Measurements from ENCODE around the gene TSPAN31.
A peak's percentile ranks its signal among the peaks of the same experiment; 100 is the strongest.
"Not testable (repeated sequence)": the region's sequence is repeated elsewhere in the genome, so short reads cannot be mapped to it uniquely, and the experiment has no call there.

Gene TSPAN31, protein sequence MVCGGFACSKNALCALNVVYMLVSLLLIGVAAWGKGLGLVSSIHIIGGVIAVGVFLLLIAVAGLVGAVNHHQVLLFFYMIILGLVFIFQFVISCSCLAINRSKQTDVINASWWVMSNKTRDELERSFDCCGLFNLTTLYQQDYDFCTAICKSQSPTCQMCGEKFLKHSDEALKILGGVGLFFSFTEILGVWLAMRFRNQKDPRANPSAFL

DNA sequence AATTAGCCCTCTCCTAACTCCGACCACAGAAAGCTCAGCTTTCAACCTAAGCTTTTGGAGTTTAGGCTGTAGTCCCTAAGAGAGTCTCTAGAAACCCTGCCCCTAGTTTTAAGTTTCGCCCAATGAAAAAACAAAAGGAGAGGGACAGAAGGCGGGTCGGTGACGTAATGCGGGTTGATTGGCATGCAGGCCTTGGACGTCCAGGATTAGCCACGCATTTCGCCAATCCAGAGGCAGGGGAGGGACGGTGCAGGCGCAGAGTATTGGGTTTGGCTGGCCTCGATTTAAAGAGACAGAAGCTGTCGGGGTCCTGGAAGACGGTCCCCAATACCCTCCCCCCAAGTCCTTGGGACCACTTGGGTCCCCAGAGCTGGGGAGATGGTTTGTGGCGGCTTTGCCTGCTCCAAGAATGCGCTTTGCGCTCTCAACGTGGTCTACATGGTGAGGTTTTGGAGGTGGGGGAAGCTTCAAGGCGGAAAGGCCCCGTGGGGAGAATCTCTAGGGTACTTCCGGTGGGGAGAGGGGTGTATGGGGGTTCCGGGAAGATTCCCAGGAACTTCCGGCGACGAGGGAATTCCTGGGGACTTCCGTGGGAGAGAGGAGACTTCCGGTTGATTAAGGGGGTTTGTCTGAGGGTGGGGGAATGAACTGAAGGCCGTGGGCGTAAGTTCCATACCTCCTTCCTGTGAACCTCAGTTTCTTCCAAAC lies at the start of gene TSPAN31:
TSS of gene TSPAN31 (plus strand) at position 263 of the 708 bp plus-strand sequence. CDS start at position 379, 116 bp downstream.
- peak; percentile 60 to 99 (median 94) for DNase-seq

DNA sequence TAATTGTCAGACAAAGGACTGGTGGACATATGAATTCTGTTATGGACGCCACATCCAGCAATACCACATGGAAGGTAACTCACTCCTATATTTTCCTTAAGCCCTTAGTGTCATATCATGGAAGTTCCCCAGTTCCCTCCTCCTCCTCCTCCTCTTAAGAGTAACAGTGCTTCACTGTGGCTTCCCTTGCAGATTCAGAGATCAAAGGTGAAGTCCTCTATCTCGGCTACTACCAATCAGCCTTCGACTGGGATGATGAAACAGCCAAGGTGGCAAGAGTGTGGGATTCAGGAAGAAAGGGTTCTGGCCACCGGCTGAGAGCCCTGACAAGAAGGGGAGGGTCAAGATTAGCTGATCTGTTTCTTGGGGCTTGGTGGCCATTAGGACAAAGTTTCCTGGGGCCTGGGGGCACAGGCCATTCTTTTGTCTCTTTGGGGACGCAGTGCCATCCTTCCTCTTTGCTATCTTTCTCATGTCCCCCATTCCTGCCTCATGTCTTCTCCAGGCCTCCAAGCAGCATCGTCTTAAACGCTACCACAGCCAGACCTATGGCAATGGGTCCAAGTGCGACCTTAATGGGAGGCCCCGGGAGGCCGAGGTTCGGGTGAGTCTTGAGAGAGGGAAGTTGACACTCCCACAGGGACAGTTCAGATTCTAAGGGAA lies 48.9 kb upstream of the TSPAN31 start:
- no peak for DNase-seq

DNA sequence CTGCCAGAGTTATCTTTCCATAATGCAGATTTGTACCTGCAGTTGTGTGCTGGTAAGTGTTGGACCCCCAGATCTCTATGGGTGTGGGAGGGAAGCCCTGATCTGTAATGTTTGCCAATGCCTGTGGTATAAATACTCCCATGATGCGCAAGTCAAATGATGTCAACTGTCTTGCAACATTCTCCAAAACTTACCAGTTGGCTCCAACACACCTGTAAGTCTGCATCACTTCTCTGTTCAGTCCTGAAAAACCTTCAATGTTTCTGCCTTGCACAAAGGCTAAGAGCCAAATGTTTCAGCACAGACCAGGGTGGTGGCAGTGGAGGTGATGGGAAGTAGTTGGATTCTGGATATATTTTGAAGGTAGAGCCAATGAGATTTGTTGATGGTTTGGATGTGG lies 47.8 kb upstream of the TSPAN31 start:
- DNase-seq: no peak

DNA sequence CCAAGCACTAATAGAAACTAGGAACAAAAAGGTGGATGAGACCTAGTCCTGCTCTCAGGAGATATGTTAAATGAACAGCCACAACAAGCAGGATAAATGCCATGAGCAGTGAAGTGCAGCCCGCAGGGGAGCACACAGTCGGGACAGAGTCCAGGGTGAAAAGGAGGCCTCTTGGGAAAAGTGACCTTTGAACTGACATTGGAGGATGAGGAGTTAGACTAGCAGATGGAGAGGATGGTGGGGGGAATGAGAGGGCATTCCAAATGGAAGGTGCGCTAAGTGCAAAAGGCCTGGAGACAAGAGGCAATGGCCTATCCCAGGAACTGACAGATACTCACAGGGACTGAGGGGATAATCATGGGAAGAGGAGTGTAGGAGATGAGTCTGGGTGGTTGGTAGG lies 46.4 kb upstream of the TSPAN31 start:
- no peak for DNase-seq

DNA sequence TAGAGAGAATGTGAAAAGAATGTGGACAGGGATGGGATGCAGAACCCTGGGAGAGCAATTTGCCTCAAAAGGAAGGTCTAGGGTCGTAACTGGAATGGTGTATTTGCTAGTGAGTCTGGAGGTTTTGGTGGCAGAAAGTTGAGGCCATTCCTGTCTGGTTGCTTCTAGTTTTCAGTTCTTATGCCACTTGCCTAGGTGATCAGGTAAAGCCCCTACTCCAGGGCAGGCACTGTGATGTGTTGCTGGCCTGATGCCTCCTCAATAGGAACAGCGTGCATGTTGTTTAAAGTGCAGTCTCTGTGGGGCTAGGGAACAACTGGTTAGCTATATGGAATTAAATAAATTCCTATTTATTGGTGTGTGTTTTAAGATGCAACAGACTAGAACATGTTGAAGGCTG lies 44.5 kb upstream of the TSPAN31 start:
- no peak for DNase-seq

DNA sequence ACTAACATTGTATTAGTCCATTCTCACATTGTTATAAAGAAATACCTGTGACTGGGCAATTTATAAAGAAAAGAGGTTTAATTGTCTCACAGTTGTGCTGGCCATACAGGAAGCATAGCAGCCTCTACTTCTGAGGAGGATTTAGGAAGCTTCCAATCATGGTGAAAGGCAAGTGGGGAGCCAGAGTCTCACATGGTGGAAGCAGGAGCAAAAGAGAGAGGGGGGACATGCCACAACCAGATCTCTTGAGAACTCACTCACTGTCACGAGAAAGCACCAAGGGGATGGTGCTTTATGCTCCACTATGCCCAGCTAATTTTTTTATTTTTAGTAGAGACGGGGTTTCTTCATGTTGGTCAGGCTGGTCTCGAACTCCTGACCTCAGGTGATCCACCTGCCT lies 37.6 kb upstream of the TSPAN31 start:
- no peak for DNase-seq

DNA sequence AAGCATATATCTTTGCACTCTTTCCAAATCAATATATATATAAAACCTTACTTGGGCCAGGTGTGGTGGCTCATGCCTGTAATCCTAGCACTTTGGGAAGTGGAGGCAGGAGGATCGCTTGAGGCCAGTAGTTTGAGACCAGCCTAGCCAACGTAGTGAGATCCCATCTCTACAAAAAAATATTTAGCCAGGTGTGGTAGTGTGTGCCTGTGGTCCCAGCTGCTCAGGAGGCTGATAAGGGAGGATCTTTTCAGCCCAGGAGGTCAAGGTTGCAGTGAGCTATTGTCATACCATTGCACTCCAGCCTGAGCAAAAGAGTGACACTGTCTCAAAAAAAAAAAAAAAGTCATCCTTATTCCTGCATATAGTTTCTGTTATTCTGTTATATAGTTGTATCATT lies 36.5 kb upstream of the TSPAN31 start:
- DNase-seq: no peak

DNA sequence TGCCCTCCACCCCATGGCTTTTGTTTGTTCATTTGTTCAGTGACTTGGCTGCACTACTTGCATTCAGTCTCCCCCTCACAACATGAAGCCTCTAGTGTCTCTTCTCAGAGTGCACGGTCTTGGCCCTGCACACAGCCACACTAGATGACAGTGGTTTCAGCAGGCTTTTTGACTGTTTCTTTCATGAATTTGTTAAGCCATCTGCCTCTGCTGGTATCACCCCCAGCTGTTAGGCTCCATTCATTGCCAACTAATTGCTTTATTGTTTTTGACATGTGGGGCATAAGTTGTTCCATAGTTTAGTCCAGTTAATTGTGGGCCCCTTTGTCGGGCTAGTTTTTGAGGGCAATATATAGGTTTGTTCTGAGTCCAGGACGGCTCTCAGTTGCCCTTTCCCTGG lies 32.1 kb upstream of the TSPAN31 start:
- DNase-seq: peak in 6 of 56 donors; percentile 6 to 30 (median 17)

DNA sequence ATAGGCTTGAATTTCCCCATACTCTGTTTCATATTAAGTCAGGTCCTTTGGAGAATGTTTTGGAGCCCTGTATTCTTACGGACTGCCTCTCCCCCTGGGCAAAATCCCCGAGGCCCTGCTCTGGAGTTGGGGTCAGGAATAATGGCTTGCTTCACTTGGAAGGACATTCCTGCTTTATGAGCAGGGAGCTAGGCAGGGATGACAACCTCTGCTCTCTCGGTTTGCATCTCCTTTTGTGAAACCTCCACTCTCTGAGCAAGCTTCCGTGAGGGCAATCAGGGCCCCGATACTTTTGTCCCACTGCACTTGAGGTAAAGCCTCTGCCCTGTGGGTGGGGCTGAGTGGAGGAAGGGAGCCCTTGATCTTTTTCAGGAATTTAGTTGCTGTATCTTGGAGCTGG lies 31.6 kb upstream of the TSPAN31 start:
- no peak for DNase-seq

DNA sequence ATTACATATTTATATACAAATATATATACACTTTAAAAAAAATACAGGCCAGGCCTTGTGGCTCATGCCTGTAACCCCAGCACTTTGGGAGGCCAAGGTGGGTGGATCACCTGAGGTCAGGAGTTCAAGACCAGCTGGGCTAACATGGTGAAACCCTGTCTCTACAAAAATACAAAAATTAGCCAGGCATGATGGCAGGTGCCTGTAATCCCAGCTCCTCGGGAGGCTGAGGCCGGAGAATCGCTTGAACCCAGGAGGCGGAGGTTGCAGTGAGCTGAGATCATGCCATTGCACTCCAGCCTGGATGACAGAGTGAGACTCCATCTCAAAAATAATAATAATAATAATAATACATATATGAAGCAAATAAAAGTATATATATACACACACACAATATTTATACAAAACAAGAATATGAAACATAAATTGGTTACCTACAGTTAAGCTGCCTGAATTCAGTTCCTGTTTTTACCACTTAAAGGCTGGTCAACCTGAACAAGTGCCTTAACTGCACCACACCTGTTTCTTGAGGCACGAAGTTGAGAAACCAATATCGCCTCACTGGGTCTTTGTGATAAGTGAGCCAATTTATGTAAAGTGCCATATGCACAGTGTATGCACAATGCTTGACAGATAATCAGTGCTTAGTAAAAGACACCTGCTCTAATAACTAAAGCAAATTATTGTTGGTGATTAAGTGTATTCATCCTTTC lies 29.6 kb upstream of the TSPAN31 start:
- DNase-seq: not testable (repeated sequence)

DNA sequence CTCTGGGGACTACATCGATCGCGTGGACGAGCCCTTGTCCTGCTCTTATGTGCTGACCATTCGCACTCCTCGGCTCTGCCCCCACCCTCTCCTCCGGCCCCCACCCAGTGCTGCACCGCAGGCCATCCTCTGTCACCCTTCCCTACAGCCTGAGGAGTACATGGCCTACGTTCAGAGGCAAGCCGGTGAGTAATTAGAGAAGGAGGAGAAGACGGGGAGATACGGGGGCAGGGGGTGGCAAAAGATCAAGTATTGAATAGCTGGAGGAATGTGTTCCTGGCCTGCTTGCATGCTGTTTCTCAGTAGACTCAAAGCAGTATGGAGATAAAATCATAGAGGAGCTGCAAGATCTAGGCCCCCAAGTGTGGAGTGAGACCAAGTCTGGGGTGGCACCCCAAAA lies 29.1 kb upstream of the TSPAN31 start:
- no peak for DNase-seq

DNA sequence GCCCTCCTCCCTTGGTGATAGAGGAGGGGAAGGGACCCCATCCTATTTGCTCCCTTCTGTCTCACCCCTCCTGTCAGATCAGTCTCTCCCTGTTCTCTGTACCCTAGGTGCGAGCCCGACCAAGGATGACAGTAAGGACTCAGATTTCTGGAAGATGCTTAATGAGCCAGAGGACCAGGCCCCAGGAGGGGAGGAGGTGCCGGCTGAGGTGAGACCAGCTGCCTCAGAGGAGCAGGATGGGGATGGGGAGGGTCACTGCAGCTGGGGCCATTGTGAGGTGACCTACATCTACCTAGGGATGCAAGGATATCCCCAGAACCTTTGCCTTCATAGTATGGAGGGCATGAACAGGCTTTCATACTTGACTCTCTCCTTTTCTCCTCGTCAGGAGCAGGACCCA lies 28.5 kb upstream of the TSPAN31 start:
- DNase-seq: no peak

DNA sequence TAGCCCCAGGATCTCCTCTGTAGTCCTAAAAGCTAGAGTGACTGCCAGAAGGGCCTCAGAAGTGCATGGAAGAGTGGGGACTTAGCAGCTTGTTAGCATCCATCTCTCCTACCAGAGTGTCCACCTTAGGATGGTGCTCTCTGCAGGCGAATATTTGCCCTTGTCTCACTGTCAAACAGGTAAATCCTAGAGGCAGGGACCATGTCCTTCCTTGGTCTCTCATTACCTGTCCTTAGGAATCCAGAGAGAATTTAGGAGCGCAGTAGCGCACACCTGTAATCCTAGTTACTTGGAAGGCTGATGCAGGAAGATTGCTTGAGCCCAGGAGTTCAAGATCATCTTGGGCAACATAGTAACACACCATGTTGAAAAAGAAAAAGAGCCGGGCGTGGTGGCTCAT lies 27.7 kb upstream of the TSPAN31 start:
- no peak for DNase-seq

DNA sequence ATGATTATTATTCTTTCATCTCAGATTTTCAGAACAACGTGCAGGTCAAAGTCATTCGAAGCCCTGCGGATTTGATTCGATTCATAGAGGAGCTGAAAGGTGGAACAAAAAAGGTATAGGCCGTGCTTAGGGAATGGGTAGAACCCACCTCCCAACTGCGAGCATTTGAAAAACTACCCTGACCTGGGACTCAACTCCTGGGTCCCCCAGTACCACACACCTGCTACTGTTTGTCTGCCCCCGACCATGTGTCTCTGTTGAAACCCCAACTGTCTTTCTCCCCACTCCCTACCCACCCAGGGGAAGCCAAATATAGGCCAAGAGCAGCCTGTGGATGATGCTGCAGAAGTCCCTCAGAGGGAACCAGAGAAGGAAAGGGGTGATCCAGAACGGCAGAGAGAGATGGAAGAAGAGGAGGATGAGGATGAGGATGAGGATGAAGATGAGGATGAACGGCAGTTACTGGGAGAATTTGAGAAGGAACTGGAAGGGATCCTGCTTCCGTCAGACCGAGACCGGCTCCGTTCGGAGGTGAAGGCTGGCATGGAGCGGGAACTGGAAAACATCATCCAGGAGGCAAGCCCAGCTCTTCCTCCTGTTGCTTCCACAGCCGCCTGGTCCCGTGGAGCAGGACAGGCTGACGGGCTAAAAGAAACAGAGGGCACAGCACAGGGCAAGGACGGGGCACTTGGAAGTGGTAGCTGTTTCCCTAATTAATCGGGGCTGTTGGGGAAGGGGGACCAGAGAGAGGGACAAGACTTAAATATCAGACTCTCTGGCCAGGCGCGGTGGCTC lies 26.8 kb upstream of the TSPAN31 start:
- DNase-seq: no peak

DNA sequence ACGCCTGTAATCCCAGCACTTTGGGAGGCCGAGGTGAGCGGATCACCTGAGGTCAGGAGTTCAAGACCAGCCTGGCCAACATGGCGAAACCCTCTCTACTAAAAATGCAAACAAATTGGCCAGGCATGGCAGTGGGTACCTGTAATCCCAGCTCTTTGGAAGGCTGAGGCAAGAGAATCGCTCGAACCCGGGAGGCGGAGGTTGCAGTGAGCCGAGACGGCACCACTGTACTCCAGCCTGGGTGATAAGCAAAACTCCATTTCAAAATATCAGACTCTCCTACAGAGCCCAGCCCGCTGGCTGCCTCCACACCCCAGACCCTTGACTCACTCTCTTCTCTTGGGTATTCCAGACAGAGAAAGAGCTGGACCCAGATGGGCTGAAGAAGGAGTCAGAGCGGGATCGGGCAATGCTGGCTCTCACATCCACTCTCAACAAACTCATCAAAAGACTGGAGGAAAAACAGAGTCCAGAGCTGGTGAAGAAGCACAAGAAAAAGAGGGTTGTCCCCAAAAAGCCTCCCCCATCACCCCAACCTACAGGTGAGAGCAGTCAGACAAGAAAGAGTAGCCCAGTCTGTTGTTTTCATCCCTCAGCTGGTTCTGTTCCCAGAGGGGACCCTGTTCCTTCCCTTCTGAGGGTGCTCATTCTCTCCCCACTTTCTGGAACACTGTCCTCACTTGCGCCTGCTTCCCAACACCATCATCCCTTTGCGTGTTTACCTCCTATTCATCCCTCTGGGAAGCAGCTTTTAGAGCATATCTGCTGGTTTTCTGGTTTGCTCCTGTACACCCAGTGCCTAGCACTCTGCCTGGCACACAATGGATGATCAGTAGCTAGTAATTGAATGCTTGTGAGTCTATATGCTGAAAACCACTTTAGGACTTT lies 26.0 kb upstream of the TSPAN31 start:
- DNase-seq: no peak

DNA sequence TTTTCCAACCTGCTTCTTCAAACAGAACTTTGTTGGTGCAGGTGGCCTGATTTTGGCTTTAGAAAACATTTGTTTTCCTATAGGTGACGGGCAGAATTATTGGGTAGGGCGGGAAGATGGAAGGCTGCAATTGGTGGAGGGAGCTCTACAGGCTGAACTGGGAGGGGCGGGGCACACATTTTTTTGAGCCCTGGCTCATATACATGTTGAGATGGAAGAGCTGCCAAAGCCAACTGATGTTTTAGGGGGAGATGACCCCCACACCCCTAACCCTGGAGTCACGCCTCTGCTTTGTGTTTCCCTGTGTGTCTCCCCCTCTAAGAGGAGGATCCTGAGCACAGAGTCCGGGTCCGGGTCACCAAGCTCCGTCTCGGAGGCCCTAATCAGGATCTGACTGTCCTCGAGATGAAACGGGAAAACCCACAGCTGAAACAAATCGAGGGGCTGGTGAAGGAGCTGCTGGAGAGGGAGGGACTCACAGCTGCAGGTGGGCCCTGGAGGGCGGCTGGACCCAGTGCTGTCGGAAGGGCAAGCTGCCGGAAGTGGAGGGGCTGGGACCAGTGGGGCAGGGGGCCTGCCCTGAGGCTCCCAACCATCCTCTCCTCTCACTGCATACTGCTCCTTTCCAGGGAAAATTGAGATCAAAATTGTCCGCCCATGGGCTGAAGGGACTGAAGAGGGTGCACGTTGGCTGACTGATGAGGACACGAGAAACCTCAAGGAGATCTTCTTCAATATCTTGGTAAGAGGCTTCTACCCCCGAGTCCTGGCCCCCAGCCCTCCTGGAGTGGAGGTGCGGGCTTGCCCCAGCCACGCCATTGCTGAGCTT lies 24.8 kb upstream of the TSPAN31 start:
- no peak for DNase-seq

DNA sequence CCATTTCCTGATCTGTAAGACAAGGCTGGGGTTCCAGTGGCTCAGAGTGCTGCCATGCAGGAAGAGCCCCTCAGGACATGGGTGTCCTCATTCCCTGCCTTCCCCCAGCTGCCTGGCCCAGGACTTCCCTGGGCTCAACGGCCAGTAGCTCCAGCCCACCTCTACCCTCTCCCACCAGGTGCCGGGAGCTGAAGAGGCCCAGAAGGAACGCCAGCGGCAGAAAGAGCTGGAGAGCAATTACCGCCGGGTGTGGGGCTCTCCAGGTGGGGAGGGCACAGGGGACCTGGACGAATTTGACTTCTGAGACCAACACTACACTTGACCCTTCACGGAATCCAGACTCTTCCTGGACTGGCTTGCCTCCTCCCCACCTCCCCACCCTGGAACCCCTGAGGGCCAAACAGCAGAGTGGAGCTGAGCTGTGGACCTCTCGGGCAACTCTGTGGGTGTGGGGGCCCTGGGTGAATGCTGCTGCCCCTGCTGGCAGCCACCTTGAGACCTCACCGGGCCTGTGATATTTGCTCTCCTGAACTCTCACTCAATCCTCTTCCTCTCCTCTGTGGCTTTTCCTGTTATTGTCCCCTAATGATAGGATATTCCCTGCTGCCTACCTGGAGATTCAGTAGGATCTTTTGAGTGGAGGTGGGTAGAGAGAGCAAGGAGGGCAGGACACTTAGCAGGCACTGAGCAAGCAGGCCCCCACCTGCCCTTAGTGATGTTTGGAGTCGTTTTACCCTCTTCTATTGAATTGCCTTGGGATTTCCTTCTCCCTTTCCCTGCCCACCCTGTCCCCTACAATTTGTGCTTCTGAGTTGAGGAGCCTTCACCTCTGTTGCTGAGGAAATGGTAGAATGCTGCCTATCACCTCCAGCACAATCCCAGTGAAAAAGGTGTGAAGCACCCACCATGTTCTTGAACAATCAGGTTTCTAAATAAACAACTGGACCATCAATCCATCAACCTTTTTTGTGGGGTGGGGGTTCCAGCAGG lies 23.9 kb upstream of the TSPAN31 start:
- DNase-seq: no peak

Measured in amygdala (tissue), 56 donors.